Endothelial cell of umbilical vein (primary cell): ENCODE measurements around the gene DPYSL4. TPM values are rescaled to one million over a fixed set of nuclear protein-coding genes. Genes with fewer than 3 reads are reported as not detected.

Experiments used
- BruUV-seq: library from RNA; stranded (reverse); fragments of 400-500 nt; replicated peaks from 2 replicates; lab custom pipeline; 2021; lab: Mats Ljungman, UMichigan
- CTCF ChIA-PET: fragments of 300-600, 350-600 bp; sonication (Branson Sonifier 250); formaldehyde crosslinking; loops from one replicate; lab custom pipeline; 2021; ENCODE audit warnings: antibody characterized with exemption, inconsistent platforms; lab: Charles Lee
- POLR2A ChIA-PET: fragments of 300-600, 350-600 bp; sonication (Branson Sonifier 250); formaldehyde crosslinking; loops from one replicate; lab custom pipeline; 2021; ENCODE audit warnings: antibody characterized with exemption, inconsistent platforms; lab: Charles Lee
- DNase-seq: peaks from one replicate; pipeline ENCODE4 v3.0.0-alpha.2; 2011; ENCODE audit warnings: low read depth, low spot score
- FAIRE-seq: peaks from 2 replicates; lab custom pipeline; 2011; peaks lifted over from hg19 to GRCh38; lab: Jason Lieb, UNC
- H2AFZ ChIP-seq: 2 replicates; pipeline ENCODE4 v1.6.0; 2012; ENCODE audit warnings: low read depth, low read length, control low read depth, inconsistent platforms
- H3K27ac ChIP-seq: 2 replicates; pipeline ENCODE4 v1.5.1; 2011; ENCODE audit warnings: low read depth, mild to moderate bottlenecking, control low read depth, low read length, moderate library complexity; ENCODE audit not compliant: insufficient read depth
- H3K27me3 ChIP-seq, 2 experiments: 2 replicates each; pipeline versions ENCODE4 v1.6.0 to v1.6.1; 2011; ENCODE audit warnings: low read length in 2 of 2, mixed read lengths in 1 of 2; ENCODE audit not compliant: control insufficient read depth in 2 of 2, insufficient read depth in 2 of 2
- H3K36me3 ChIP-seq, 2 experiments: 2 replicates in 1 of 2; 3 replicates in 1 of 2; pipeline ENCODE4 v1.5.1; 2011; ENCODE audit warnings: low read length in 2 of 2, mild to moderate bottlenecking in 1 of 2, moderate library complexity in 1 of 2; ENCODE audit not compliant: control insufficient read depth in 2 of 2, insufficient read depth in 2 of 2; ENCODE audit errors: extremely low read depth in 1 of 2
- H3K4me1 ChIP-seq: 3 replicates; pipeline ENCODE4 v1.5.1; 2011; ENCODE audit warnings: mild to moderate bottlenecking, low read length; ENCODE audit not compliant: control insufficient read depth, insufficient read depth; ENCODE audit errors: extremely low read depth
- H3K4me2 ChIP-seq: 2 replicates; pipeline ENCODE4 v1.6.1; 2011; ENCODE audit warnings: low read length, control low read depth, mixed read lengths; ENCODE audit not compliant: insufficient read depth
- H3K4me3 ChIP-seq, 3 experiments: fragments of 200-600 bp in 1 of 3; sonication (generic), shearing (Covaris generic) in 1 of 3; replicated peaks in 1 of 3; 2 replicates each; pipeline ENCODE4 v1.5.1; 2011 to 2016; ENCODE audit warnings: control low read depth in 3 of 3, low read length in 3 of 3, mild to moderate bottlenecking in 2 of 3, inconsistent platforms in 1 of 3, low read depth in 1 of 3, moderate library complexity in 1 of 3; ENCODE audit not compliant: insufficient read depth in 1 of 3
- H3K79me2 ChIP-seq: 2 replicates; pipeline ENCODE4 v1.6.0; 2012; ENCODE audit warnings: low read length, inconsistent platforms; ENCODE audit not compliant: control insufficient read depth, insufficient read depth
- H3K9ac ChIP-seq: replicated peaks from 2 replicates; pipeline ENCODE3; 2011; ENCODE audit warnings: low read length, control low read depth; ENCODE audit not compliant: insufficient read depth; ENCODE audit errors: extremely low read depth
- H3K9me1 ChIP-seq: replicated peaks from 3 replicates; pipeline ENCODE4 v1.6.0; 2011; ENCODE audit warnings: mild to moderate bottlenecking, low read length; ENCODE audit not compliant: control insufficient read depth, insufficient read depth; ENCODE audit errors: extremely low read depth
- H3K9me3 ChIP-seq: replicated peaks from 2 replicates; pipeline ENCODE4 v1.5.1; 2012; ENCODE audit warnings: low read length, inconsistent platforms; ENCODE audit not compliant: control insufficient read depth, insufficient read depth
- H4K20me1 ChIP-seq: replicated peaks from 2 replicates; pipeline ENCODE3; 2011; ENCODE audit warnings: mild to moderate bottlenecking, low read length; ENCODE audit not compliant: control insufficient read depth, insufficient read depth; ENCODE audit errors: extremely low read depth
- EZH2 ChIP-seq: IDR thresholded peaks from 2 replicates; pipeline ENCODE4 v1.6.1; 2012; ENCODE audit warnings: borderline replicate concordance, low read depth, mild to moderate bottlenecking, moderate library complexity, low read length, inconsistent platforms; ENCODE audit not compliant: severe bottlenecking
- FOS ChIP-seq: IDR thresholded peaks from 2 replicates; pipeline ENCODE4 v1.6.1; 2011; ENCODE audit warnings: mild to moderate bottlenecking, low read length, moderate library complexity, borderline replicate concordance; ENCODE audit not compliant: insufficient read depth
- GATA2 ChIP-seq: IDR thresholded peaks from 2 replicates; pipeline ENCODE4 v1.7.0; 2011; ENCODE audit warnings: low read depth, mild to moderate bottlenecking, moderate library complexity, mixed read lengths, low read length; ENCODE audit not compliant: insufficient read length, insufficient read depth
- JUN ChIP-seq: IDR thresholded peaks from 2 replicates; pipeline ENCODE4 v1.6.1; 2011; ENCODE audit warnings: borderline replicate concordance, low read depth; ENCODE audit not compliant: insufficient read length, insufficient read depth
- MYC ChIP-seq: IDR thresholded peaks from one replicate; pipeline ENCODE4 v1.6.1; 2011; ENCODE audit warnings: mild to moderate bottlenecking, low read depth, low read length
- POLR2A ChIP-seq: IDR thresholded peaks from 2 replicates; pipeline ENCODE4 v1.6.1; 2012; ENCODE audit warnings: low read depth, mild to moderate bottlenecking, control low read depth, low read length
- POLR2AphosphoS5 ChIP-seq: IDR thresholded peaks from 2 replicates; pipeline ENCODE4 v1.6.1; 2012; ENCODE audit warnings: low read depth, mild to moderate bottlenecking, control low read depth, low read length, moderate library complexity; ENCODE audit not compliant: insufficient read depth
- dilution Hi-C: fragments of 300-500 bp; cut with MboI; formaldehyde crosslinking; loops from one replicate; pipeline ENCODE4 v1.15.0; 2019; ENCODE audit warnings: low sequenced_read_pairs; ENCODE audit not compliant: extremely low pct_ligation_motif_present
- intact Hi-C: fragments of 100-400 bp; cut with micrococcal nuclease; formaldehyde crosslinking; loops from one replicate; pipeline ENCODE4 v1.10.0; 2022
- polyA plus RNA-seq, 4 experiments: library from polyadenylated mRNA; depleted of rRNA in 3 of 4; stranded (reverse) in 3 of 4; unstranded in 1 of 4; fragments of >200 nt; gene quantifications; 2 replicates each; pipeline versions ENCODE4 v1.2.1 to v1.2.3, GENCODE V29; 2011 to 2012; ENCODE audit warnings: missing spikeins in 1 of 4
- total RNA-seq: library from RNA; stranded (reverse); gene quantifications from 2 replicates; pipeline ENCODE4 v1.2.3, GENCODE V29; 2021
- TF ChIP-seq, protein P1 (sequence below), 2 donors: IDR thresholded peaks; 1 replicate in 1 of 2; 2 replicates in 1 of 2; pipeline ENCODE4 v1.5.1; 2011; ENCODE audit warnings: low read length in 2 of 2, mild to moderate bottlenecking in 2 of 2, moderate library complexity in 2 of 2, control low read depth in 1 of 2, inconsistent platforms in 1 of 2, low read depth in 1 of 2; ENCODE audit not compliant: insufficient read depth in 1 of 2; ENCODE audit errors: extremely low read depth in 1 of 2
- TF ChIP-seq, protein P2 (sequence below): IDR thresholded peaks from 2 replicates; pipeline ENCODE4 v1.6.1; 2011; ENCODE audit not compliant: insufficient read depth, insufficient read length

Gene DPYSL4
- total and polyA plus RNA-seq, 2 donors (not counting 3 experiments of a cell fraction or from before 2014, with no cell fraction given): 27.1 to 60.0 TPM

DNA sequence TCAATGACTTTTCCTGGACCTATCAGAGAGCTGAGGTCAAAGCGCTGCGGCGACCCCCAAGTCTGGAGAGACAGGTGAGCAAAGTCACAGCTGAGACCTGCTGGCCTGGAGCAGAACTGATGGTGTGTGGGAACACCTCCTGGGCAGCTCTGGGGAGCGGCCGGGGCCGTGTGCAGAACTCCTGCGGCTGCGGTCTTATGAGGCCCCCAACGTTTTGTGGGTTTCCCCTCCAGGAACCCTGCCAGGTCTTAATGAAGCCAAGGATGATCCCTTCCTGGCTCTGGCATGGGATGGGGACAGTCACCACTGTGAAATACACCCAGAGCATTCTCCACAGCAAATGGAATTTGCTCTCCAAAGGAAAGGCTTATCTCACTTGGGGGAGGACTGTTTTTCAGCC, 26.1 kb downstream of the DPYSL4 start:
- no peaks in the 10 kb centered on the region for H3K79me2 ChIP-seq
- TF ChIP-seq, protein P1, sequence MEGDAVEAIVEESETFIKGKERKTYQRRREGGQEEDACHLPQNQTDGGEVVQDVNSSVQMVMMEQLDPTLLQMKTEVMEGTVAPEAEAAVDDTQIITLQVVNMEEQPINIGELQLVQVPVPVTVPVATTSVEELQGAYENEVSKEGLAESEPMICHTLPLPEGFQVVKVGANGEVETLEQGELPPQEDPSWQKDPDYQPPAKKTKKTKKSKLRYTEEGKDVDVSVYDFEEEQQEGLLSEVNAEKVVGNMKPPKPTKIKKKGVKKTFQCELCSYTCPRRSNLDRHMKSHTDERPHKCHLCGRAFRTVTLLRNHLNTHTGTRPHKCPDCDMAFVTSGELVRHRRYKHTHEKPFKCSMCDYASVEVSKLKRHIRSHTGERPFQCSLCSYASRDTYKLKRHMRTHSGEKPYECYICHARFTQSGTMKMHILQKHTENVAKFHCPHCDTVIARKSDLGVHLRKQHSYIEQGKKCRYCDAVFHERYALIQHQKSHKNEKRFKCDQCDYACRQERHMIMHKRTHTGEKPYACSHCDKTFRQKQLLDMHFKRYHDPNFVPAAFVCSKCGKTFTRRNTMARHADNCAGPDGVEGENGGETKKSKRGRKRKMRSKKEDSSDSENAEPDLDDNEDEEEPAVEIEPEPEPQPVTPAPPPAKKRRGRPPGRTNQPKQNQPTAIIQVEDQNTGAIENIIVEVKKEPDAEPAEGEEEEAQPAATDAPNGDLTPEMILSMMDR (IDR thresholded peaks at IDR 0.05; ENCODE audit: extremely low read depth in 1 of 2, insufficient read depth in 1 of 2, low read depth in 1 of 2, low read length in 2 of 2): no peak
- TF ChIP-seq FOS (no peak), POLR2A (no peak), MYC (no peak), GATA2 (no peak), EZH2 (no peak), JUN (no peak), POLR2AphosphoS5 (no peak)
- TF ChIP-seq, protein P2, sequence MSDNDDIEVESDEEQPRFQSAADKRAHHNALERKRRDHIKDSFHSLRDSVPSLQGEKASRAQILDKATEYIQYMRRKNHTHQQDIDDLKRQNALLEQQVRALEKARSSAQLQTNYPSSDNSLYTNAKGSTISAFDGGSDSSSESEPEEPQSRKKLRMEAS: no peak
- POLR2A ChIA-PET: no interaction called here
- H3K9me1 ChIP-seq: no peaks in the 10 kb centered on the region
- H3K36me3 ChIP-seq: no peaks in the 10 kb centered on the region
- no peaks in the 10 kb centered on the region for H3K4me1 ChIP-seq
- dilution Hi-C loops (no loop called here), intact Hi-C loops (no loop called here)
- CTCF ChIA-PET: no interaction called here
- H3K4me2 ChIP-seq: no peak overlapping the region
- no peaks in the 10 kb centered on the region for H3K27me3 ChIP-seq
- no peak overlapping the region for H3K4me3 ChIP-seq
- H4K20me1 ChIP-seq: no peaks in the 10 kb centered on the region
- DNase-seq: no peak
- no peak overlapping the region for H3K27ac ChIP-seq
- no peak overlapping the region for H2AFZ ChIP-seq
- BruUV-seq: no TSS peak
- no peak overlapping the region for H3K9ac ChIP-seq
- FAIRE-seq: no peak
- H3K9me3 ChIP-seq: no peaks in the 10 kb centered on the region
